Skeletal muscle satellite cell (primary cell): ENCODE data around the gene SMOC2.

Source experiments
- H3K27me3 ChIP-seq: 2 replicates; pipeline ENCODE4 v1.7.0; 2013; ENCODE audit warnings: low read length; ENCODE audit not compliant: control insufficient read depth, insufficient read depth
- H3K36me3 ChIP-seq: 2 replicates; pipeline ENCODE4 v1.7.0; 2013; ENCODE audit warnings: mild to moderate bottlenecking, control low read depth, low read length; ENCODE audit not compliant: insufficient read depth
- H3K4me1 ChIP-seq: 2 replicates; pipeline ENCODE4 v1.7.0; 2013; ENCODE audit warnings: low read length; ENCODE audit not compliant: control insufficient read depth, insufficient read depth
- H3K4me2 ChIP-seq: 2 replicates; pipeline ENCODE4 v1.7.0; 2013; ENCODE audit warnings: mild to moderate bottlenecking, low read length
- H3K4me3 ChIP-seq: 2 replicates; pipeline ENCODE4 v1.7.0; 2013; ENCODE audit warnings: low read length
- H3K9ac ChIP-seq: 2 replicates; pipeline ENCODE4 v1.7.0; 2013; ENCODE audit warnings: mild to moderate bottlenecking, low read depth, low read length, moderate library complexity
- H3K9me3 ChIP-seq: replicated peaks from 2 replicates; pipeline ENCODE4 v1.7.0; 2013; ENCODE audit warnings: mild to moderate bottlenecking, control low read depth, low read length

SMOC2 gene

DNA sequence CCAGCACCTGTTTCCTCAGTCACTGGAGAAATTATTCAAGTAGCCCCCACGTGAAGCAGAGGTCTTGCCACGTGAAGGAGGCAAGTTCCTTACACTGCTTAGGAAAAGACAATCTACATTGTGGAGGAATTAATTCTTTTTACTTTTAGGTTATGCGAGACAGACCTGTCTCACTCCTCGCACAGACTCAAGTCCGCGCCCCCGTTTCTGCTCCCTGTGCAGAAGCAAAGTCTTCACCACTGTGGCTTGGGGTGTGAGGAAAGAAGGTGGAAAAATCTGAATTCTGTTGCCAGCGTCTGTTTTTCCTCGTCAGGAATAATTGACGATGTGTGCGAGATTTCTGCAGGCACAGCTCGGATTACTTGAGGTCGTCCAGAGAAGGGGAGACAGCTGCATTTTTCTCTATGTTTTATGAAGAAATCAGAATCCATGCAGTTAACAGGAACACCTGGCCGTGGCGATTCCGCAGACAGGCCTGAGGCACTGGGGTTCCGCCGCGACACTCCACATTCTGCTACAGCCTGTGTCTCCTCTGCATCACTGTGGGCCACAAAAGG is 185.1 kb downstream of the SMOC2 start:
- no peak overlapping the region for H3K9ac ChIP-seq
- H3K4me3 ChIP-seq: no peak overlapping the region
- H3K27me3 ChIP-seq: no peaks in the 10 kb centered on the region
- H3K36me3 ChIP-seq: no peaks in the 10 kb centered on the region
- no peak overlapping the region for H3K4me2 ChIP-seq
- H3K9me3 ChIP-seq: peaks cover 10% of the 10 kb centered on the region
- no peaks in the 10 kb centered on the region for H3K4me1 ChIP-seq

DNA sequence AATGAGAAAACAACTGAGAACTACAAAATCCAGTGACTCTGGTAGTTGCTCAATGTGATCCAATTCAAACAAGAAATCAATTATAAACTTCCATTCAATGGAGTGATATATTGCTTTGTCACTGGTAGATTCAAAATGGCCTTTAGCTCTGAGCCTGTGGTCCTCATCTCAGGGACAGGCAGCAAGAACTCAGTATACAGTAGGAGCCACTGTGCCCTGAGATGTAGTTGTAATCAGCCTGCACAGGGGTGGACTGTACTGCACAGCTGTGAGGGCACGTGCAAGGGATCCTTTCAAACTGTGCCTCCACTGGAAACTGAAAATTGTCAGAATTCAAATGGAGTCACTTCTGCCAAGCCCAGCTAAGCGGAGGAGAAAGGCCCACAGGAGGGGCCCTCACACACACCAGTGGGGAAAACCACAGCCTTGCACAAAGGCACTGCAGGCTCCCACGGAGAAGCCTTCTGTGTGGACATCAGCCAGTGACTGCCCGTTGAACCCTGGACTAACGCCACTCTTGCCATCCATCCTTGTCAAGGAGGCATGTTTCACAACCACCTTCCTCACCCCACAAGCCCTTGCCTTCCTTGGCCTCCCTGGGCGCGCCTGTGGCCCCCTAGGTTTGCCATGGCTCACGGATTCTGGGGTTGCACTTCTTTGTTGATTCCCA is 186.7 kb downstream of the SMOC2 start:
- Histone ChIP-seq H3K4me3 (no peak overlapping the region), H3K9ac (no peak overlapping the region), H3K27me3 (no peaks in the 10 kb centered on the region), H3K9me3 (peaks cover 9% of the 10 kb centered on the region), H3K4me2 (no peak overlapping the region), H3K36me3 (no peaks in the 10 kb centered on the region), H3K4me1 (no peaks in the 10 kb centered on the region)

DNA sequence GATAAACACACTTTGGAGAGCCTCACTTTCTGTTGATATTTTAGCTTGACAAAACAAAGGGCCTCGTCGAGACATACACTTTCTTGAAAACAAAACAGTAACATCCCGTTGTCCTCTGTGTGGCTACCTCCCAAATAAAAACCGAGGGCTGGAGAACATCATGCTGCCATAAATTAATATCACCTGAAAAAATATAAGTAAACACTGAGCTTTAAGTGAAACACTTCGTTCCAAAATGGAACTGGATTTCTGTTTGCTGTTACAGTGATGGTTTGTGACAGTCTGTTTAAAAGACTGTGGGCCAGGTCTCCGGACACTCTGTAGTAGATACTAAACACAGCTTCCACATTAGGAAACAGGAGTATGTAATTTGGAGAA is 187.2 kb downstream of the SMOC2 start:
- Histone ChIP-seq H3K27me3 (no peaks in the 10 kb centered on the region), H3K4me1 (no peaks in the 10 kb centered on the region), H3K4me2 (no peak overlapping the region), H3K9me3 (peaks cover 11% of the 10 kb centered on the region), H3K4me3 (no peak overlapping the region), H3K36me3 (no peaks in the 10 kb centered on the region), H3K9ac (no peak overlapping the region)

DNA sequence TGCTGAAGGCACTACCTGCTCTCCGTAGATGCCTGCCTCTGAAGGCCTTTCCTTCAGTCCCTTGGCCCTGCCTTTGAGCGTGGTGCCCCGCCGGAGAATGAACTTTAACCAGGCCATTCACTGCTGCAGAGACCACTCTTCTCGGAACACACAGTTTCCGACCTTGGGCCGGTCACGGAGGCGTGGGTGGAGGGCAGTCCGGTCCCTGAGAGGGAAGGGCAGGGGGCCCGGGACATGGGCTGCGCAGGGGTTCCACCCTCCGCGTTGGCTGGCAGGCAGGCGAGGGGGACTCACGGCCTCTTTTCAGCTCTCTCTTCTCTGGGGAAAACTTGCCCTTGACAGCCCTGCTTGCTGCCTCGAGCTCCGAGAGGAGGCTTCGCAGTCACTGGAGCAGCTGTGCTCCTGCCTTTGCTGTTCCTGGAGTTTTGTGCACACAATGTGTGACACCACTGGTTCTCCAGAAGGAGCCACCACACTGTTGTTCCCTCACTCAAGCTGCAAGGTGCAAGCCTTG is 187.8 kb downstream of the SMOC2 start:
- Histone ChIP-seq H3K27me3 (no peaks in the 10 kb centered on the region), H3K36me3 (no peaks in the 10 kb centered on the region), H3K4me1 (no peaks in the 10 kb centered on the region), H3K4me2 (no peak overlapping the region), H3K9me3 (peaks cover 11% of the 10 kb centered on the region), H3K9ac (no peak overlapping the region), H3K4me3 (no peak overlapping the region)

DNA sequence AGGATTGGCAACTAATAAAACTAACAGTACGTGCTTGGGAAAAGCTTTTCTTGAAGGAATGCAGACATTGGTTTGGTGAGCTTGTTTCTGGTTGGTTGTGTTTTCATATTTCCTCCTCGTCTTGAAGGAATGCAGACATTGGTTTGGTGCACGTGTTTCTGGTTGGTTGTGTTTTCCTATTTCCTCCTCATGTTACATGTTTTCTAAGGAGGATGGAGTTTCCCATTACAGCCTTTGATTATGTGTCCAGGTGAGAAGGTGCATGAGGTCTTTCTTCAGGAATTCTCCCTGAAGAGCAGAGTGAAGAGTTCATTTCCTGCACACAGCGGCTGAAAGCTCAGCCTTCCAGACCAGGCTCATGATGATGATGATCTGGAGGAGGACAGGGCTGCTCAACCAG is 190.6 kb downstream of the SMOC2 start:
- Histone ChIP-seq H3K4me3 (no peak overlapping the region), H3K9me3 (peaks cover 12% of the 10 kb centered on the region), H3K4me2 (no peak overlapping the region), H3K36me3 (no peaks in the 10 kb centered on the region), H3K27me3 (no peaks in the 10 kb centered on the region), H3K4me1 (no peaks in the 10 kb centered on the region), H3K9ac (no peak overlapping the region)

DNA sequence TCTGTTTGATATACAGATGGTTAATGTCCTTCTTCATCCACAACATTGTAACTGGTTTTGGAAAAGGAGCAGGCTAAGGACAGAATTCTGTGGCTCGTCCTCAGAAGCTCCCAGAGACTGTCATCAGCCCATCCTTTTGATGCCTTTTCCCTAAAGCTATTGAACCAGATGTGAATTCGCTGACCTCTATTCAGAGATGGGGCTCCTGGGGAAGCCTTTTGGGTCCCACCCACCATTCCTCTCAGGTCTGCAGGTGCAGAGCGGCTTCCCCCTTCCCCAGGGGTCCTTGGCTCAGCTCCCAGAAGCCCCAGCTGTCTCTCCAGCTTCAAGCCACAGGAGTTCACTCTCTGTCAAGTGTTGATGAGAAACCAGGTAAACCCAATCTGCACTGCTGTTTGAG is 191.7 kb downstream of the SMOC2 start:
- no peaks in the 10 kb centered on the region for H3K27me3 ChIP-seq
- H3K9ac ChIP-seq: no peak overlapping the region
- no peaks in the 10 kb centered on the region for H3K4me1 ChIP-seq
- no peak overlapping the region for H3K4me2 ChIP-seq
- H3K36me3 ChIP-seq: no peaks in the 10 kb centered on the region
- peaks cover 12% of the 10 kb centered on the region for H3K9me3 ChIP-seq
- H3K4me3 ChIP-seq: no peak overlapping the region

DNA sequence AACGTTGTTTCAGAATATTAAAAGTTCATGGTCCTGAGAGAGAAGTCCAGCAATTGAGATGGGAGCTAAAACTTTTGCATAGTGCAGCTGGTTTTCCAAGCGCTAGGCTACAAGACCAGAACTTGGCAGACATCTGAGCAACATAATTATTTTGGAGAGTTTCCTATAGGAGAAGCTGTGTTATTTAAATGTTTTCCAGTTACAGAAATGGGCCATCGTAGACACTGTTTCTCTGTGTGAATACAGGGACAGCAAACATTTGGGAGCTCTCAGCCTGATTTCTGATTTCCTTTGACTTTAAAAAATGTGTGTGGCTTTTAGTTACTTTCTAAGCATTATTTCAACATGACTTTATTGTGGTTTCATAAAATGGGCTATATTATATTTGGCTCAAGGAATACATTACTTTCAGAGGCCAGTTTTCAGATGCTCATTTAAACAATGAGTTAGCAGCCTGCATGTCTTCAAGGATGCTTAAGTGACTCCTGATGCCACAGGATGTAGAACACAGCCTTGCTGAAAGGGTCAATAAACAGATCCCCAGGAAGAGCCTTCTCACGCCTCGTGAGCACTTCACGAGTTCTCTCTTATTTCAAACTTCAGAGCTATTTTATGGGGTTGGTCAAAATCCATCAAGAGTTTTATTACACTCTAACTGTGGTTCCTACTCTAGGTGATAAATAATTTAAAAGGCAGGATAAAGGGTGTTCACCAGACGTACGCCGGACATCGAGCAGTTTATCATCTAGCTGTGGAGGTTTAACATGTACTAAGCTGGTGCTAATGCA is 193.8 kb downstream of the SMOC2 start:
- Histone ChIP-seq H3K4me1 (no peaks in the 10 kb centered on the region), H3K36me3 (no peaks in the 10 kb centered on the region), H3K4me2 (no peak overlapping the region), H3K9me3 (peaks cover 12% of the 10 kb centered on the region), H3K9ac (no peak overlapping the region), H3K4me3 (no peak overlapping the region), H3K27me3 (no peaks in the 10 kb centered on the region)

DNA sequence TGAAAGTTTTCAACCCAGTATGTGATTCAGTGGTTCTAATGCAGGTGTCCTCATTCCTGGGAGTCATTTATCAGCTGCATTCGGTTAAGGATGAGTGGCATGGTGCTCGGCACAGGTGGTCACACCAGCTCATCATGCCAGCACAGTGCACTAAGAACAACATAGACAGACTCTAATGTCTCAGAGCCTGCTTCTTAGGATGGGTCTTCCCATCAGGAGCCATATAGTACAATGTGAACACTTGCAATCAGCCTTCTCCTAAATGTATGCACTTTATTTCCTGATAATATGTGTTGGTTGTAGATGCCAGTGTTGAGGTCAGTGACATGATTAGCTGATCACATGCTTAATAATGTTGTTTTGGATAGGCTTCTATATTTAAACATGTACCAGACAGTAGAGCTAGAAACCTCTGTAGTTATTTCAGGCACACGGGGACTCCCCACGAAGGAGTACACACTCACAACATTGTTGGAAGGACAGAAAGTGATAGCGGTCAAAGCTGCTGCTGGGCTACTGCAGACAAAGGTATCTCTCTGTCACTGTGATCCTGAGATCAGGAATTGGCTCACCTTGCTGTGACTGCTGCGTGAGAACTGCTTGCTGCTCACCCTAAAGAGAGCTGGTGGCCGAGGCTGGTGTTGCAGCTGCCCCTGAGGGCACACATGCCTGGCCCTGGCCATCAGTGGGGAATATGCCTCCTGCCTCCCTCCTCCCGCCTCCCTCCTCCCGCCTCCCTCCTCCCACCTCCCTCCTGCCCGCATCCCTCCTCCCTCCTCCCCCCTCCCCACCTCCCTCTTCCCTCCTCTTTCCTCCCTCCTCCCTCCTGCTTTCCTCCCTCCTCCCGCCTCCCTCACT is 195.4 kb downstream of the SMOC2 start:
- no peaks in the 10 kb centered on the region for H3K36me3 ChIP-seq
- H3K27me3 ChIP-seq: no peaks in the 10 kb centered on the region
- no peak overlapping the region for H3K4me2 ChIP-seq
- peaks cover 12% of the 10 kb centered on the region for H3K9me3 ChIP-seq
- no peak overlapping the region for H3K4me3 ChIP-seq
- H3K9ac ChIP-seq: no peak overlapping the region
- H3K4me1 ChIP-seq: no peaks in the 10 kb centered on the region

DNA sequence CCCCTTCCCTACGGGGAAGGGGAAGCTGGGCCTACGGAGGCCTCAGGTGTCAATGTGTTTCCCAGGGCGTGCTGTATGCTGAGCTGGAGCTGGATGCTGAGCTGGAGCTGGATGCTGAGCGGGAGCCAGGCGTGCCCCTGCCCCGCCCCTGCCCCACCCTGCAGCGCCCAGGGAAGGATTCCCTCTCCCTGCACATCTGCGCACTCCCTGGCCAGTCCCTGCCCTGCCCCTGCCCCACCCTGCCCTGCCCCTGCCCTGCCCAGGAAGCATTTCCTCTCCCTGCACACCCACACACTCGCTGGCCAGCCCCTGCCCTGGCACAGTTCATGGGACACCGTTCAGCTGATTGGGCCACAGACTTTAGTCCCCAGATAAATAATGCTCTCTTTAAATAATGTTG is 196.8 kb downstream of the SMOC2 start:
- no peaks in the 10 kb centered on the region for H3K4me1 ChIP-seq
- H3K4me3 ChIP-seq: no peak overlapping the region
- H3K9me3 ChIP-seq: peaks cover 4% of the 10 kb centered on the region
- H3K27me3 ChIP-seq: no peaks in the 10 kb centered on the region
- no peak overlapping the region for H3K4me2 ChIP-seq
- H3K36me3 ChIP-seq: no peaks in the 10 kb centered on the region
- H3K9ac ChIP-seq: no peak overlapping the region

DNA sequence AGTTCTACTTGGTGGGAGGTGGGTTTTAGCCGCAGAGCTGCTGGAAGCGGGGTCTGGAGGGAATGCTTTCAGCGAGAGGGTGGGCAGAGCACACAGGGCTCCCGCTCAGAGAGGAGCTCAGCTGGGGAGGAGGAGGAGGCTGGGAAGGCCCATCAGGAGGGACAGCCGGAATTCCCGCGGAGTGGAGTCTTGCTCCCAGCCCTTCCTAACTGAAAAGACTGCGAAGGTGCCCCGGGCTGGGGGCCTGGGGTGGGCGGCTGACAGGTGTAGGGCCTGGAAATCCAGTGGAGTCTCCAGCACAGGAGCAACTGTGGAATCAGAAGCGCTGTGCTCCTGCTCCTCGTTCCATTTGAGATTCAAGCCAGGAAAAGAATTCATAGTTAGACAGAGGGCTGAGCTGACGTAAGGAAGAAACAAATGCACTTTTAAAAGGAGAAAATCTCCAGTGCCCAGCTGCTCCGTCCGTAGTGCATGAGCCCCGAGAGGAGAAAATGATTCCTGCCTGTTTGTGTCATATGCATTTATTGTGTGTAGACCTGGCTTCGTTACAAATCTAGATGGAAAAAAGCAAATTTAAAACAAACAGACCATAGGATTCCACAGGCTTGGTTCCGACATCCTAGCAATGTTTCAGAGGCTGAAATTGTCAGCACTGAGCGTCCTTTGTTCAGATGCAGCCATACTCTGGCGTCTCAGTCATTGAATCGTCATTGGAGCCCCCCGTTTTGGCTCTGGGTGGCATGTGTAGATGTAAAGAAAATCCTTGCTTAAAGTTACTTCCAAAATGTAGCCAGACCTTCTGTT is 197.7 kb downstream of the SMOC2 start:
- Histone ChIP-seq H3K27me3 (no peaks in the 10 kb centered on the region), H3K4me3 (no peak overlapping the region), H3K36me3 (no peaks in the 10 kb centered on the region), H3K4me1 (no peaks in the 10 kb centered on the region), H3K9me3 (peaks cover 8% of the 10 kb centered on the region), H3K9ac (no peak overlapping the region), H3K4me2 (no peak overlapping the region)
